GM23338 (cell line): ENCODE measurements around the gene LEMD2. TPM values are rescaled to one million over a fixed set of nuclear protein-coding genes. Genes with fewer than 3 reads are reported as not detected.

Experiments
- ATAC-seq: fragments of 200-7000 bp; cut with Tn5 transposase; 3 replicates; pipeline ENCODE4 v1.9.1; 2020
- DNase-seq: peaks from one replicate; pipeline ENCODE4 v3.0.0-alpha.2; 2015; ENCODE audit warnings: low spot score
- H2AFZ ChIP-seq: fragments of 200-600 bp; sonication (generic); 2 replicates; pipeline ENCODE4 v1.8.0; 2016; ENCODE audit warnings: antibody characterized with exemption, mild to moderate bottlenecking, moderate library complexity
- H3F3A ChIP-seq: fragments of 200-600 bp; sonication (generic); replicated peaks from 2 replicates; pipeline ENCODE4 v1.8.0; 2017; ENCODE audit warnings: antibody characterized with exemption, mixed run types, low read depth
- H3K27ac ChIP-seq: fragments of 200-600 bp; sonication (generic); 2 replicates; pipeline ENCODE4 v1.6.1; 2016; ENCODE audit warnings: low read depth
- H3K27me3 ChIP-seq: fragments of 200-600 bp; sonication (generic); 2 replicates; pipeline ENCODE4 v1.8.0; 2016; ENCODE audit warnings: mild to moderate bottlenecking, mixed run types, moderate library complexity; ENCODE audit not compliant: insufficient read depth
- H3K36me3 ChIP-seq: fragments of 200-600 bp; sonication (generic); 2 replicates; pipeline ENCODE4 v1.8.0; 2016; ENCODE audit warnings: mild to moderate bottlenecking; ENCODE audit not compliant: insufficient read depth
- H3K4me1 ChIP-seq: fragments of 200-600 bp; sonication (generic); 2 replicates; pipeline ENCODE4 v1.8.0; 2016; ENCODE audit warnings: mild to moderate bottlenecking, moderate library complexity; ENCODE audit not compliant: insufficient read depth
- H3K4me2 ChIP-seq: fragments of 200-600 bp; sonication (generic); 2 replicates; pipeline ENCODE4 v1.7.1; 2017; ENCODE audit warnings: mixed run types
- H3K4me3 ChIP-seq: fragments of 200-600 bp; sonication (generic); 2 replicates; pipeline ENCODE4 v1.6.1; 2016; ENCODE audit warnings: mixed run types
- H3K79me2 ChIP-seq: fragments of 200-600 bp; sonication (generic); replicated peaks from 2 replicates; pipeline ENCODE4 v1.8.0; 2017; ENCODE audit warnings: mild to moderate bottlenecking; ENCODE audit not compliant: insufficient read depth
- H3K9me2 ChIP-seq: fragments of 200-600 bp; sonication (generic); 2 replicates; pipeline ENCODE4 v1.8.0; 2017; ENCODE audit not compliant: insufficient read depth
- H4K20me1 ChIP-seq: fragments of 200-600 bp; sonication (generic); replicated peaks from 2 replicates; pipeline ENCODE4 v1.8.0; 2017; ENCODE audit warnings: mild to moderate bottlenecking; ENCODE audit not compliant: insufficient read depth
- H3K27ac Mint-ChIP-seq: 2 replicates; pipeline ENCODE4 v1.8.0; 2020; ENCODE audit warnings: inconsistent platforms, mild to moderate bottlenecking, moderate library complexity, mixed read lengths
- H3K27me3 Mint-ChIP-seq: 3 replicates; pipeline ENCODE4 v1.8.0; 2022; ENCODE audit warnings: low read depth, mild to moderate bottlenecking, moderate library complexity, mixed read lengths, inconsistent platforms; ENCODE audit not compliant: insufficient read depth, poor library complexity
- H3K36me3 Mint-ChIP-seq: 3 replicates; pipeline ENCODE4 v1.8.0; 2021; ENCODE audit warnings: low read depth, mild to moderate bottlenecking, inconsistent platforms, moderate library complexity, mixed read lengths
- H3K4me1 Mint-ChIP-seq: 3 replicates; pipeline ENCODE4 v1.8.0; 2020; ENCODE audit warnings: mild to moderate bottlenecking, inconsistent platforms, mixed read lengths
- H3K4me3 Mint-ChIP-seq: 3 replicates; pipeline ENCODE4 v1.8.0; 2021; ENCODE audit warnings: moderate library complexity, mild to moderate bottlenecking, inconsistent platforms, mixed read lengths
- H3K9me3 Mint-ChIP-seq: 3 replicates; pipeline ENCODE4 v1.8.0; 2020; ENCODE audit warnings: moderate library complexity, mild to moderate bottlenecking, inconsistent platforms, mixed read lengths
- CREB1 ChIP-seq: fragments of 250-450 bp; sonication (Bioruptor Pico); IDR thresholded peaks from 2 replicates; pipeline ENCODE4 v1.5.0; 2020; ENCODE audit warnings: low read depth, mild to moderate bottlenecking, moderate library complexity
- CTCF ChIP-seq, 2 experiments: fragments of 200-600 bp in 1 of 2; sonication (generic) in 1 of 2; conservative IDR thresholded peaks; 2 replicates each; pipeline versions ENCODE4 v1.5.1 to v1.6.1; 2016 to 2017; ENCODE audit warnings: antibody characterized with exemption in 2 of 2, low read depth in 2 of 2, mild to moderate bottlenecking in 2 of 2, moderate library complexity in 1 of 2
- EZH2 ChIP-seq: fragments of 200-600 bp; sonication (generic); IDR thresholded peaks from one replicate; pipeline ENCODE4 v1.8.0; 2017; ENCODE audit warnings: antibody characterized with exemption, mild to moderate bottlenecking, low read depth; ENCODE audit not compliant: unreplicated experiment
- EZH2phosphoT487 ChIP-seq: fragments of 200-600 bp; sonication (generic); IDR thresholded peaks from one replicate; pipeline ENCODE4 v1.8.1; 2018; ENCODE audit warnings: antibody characterized with exemption; ENCODE audit not compliant: unreplicated experiment
- JUNB ChIP-seq: IDR thresholded peaks from one replicate; pipeline ENCODE4 v1.6.1; 2016; ENCODE audit warnings: antibody characterized with exemption; ENCODE audit not compliant: unreplicated experiment
- NANOG ChIP-seq: IDR thresholded peaks from 2 replicates; pipeline ENCODE4 v1.6.1; 2016; ENCODE audit warnings: antibody characterized with exemption, borderline replicate concordance
- POLR2AphosphoS5 ChIP-seq: IDR thresholded peaks from 2 replicates; pipeline ENCODE4 v1.6.1; 2016; ENCODE audit warnings: antibody characterized with exemption, low read depth
- REST ChIP-seq: IDR thresholded peaks from one replicate; pipeline ENCODE4 v1.6.1; 2018; ENCODE audit warnings: antibody characterized with exemption; ENCODE audit not compliant: unreplicated experiment
- STAT1 ChIP-seq: IDR thresholded peaks from one replicate; pipeline ENCODE4 v1.6.1; 2016; ENCODE audit warnings: antibody characterized with exemption; ENCODE audit not compliant: unreplicated experiment
- ZNF462 ChIP-seq: fragments of 250-450 bp; sonication (Bioruptor Pico); IDR thresholded peaks from 2 replicates; pipeline ENCODE4 v1.5.0; 2020; ENCODE audit warnings: mild to moderate bottlenecking, moderate library complexity
- polyA plus RNA-seq: library from polyadenylated mRNA; unstranded; fragments of >200 nt; fragmentation: Nextera tagmentation; extraction: Ambion mirVana; gene quantifications from 2 replicates; pipeline ENCODE4 v1.2.1, GENCODE V29; 2016
- total RNA-seq: library from RNA; depleted of rRNA; stranded (reverse); fragments of >200 nt; shearing (Covaris generic); gene quantifications from 2 replicates; pipeline ENCODE4 v1.2.3, GENCODE V29; 2014

The LEMD2 gene
- total and polyA plus RNA-seq, 2 experiments from 2014 or later, result 28.6 to 64.7 TPM

- H3K27ac ChIP-seq, result peak overlapping the region; percentile 76
- peaks cover 59% of the 10 kb centered on the region for H3K4me1 ChIP-seq
- no peak overlapping the region for H3K4me3 ChIP-seq
- peak overlapping the region; percentile 35; the same call in 1 of the 3 replicates for H3K4me3 Mint-ChIP-seq
- no peaks in the 10 kb centered on the region for H4K20me1 ChIP-seq
- peak overlapping the region; percentile 71 for H3K4me2 ChIP-seq
- H3K9me2 ChIP-seq, result no peaks in the 10 kb centered on the region
- no peaks in the 10 kb centered on the region for H3K36me3 Mint-ChIP-seq
- peaks cover 62% of the 10 kb centered on the region for H3K4me1 Mint-ChIP-seq
- no peak for DNase-seq
- H3K9me3 Mint-ChIP-seq, result no peaks in the 10 kb centered on the region
- no peak overlapping the region for H2AFZ ChIP-seq
- peak; percentile 12 for ATAC-seq
- H3F3A ChIP-seq, result peaks cover 19% of the 10 kb centered on the region; the same call in 1 of the 2 replicates
- peak overlapping the region; percentile 83; the same call in 1 of the 2 replicates for H3K27ac Mint-ChIP-seq
- H3K27me3 Mint-ChIP-seq, result peaks cover 10% of the 10 kb centered on the region
- H3K36me3 ChIP-seq, result no peaks in the 10 kb centered on the region
- H3K27me3 ChIP-seq, result no peaks in the 10 kb centered on the region
- no peaks in the 10 kb centered on the region for H3K79me2 ChIP-seq
- TF ChIP-seq REST (peak; percentile 36), POLR2AphosphoS5 (no peak)
These were observed 24.4 kb upstream of the LEMD2 start for GRCh38 chr6:33813246-33813904.

- Mint-ChIP-seq H3K9me3 (no peaks in the 10 kb centered on the region), H3K27ac (no peak overlapping the region), H3K4me3 (no peak overlapping the region; the same call in 2 of the 3 replicates), H3K4me1 (peaks cover 69% of the 10 kb centered on the region), H3K27me3 (peaks cover 8% of the 10 kb centered on the region), H3K36me3 (no peaks in the 10 kb centered on the region)
- peaks cover 66% of the 10 kb centered on the region for H3K4me1 ChIP-seq
- no peaks in the 10 kb centered on the region for H3K27me3 ChIP-seq
- peaks cover 19% of the 10 kb centered on the region; the same call in 1 of the 2 replicates for H3F3A ChIP-seq
- DNase-seq, result peak; percentile 95
- H4K20me1 ChIP-seq, result no peaks in the 10 kb centered on the region
- no peaks in the 10 kb centered on the region for H3K79me2 ChIP-seq
- peak; percentile 69 for ATAC-seq
- H3K27ac ChIP-seq, result 0 out of 2 replicates have a peak overlapping the region, but pooled peaks have one; percentile 52
- no peak overlapping the region; the same call in 1 of the 2 replicates for H3K4me3 ChIP-seq
- peak overlapping the region; percentile 71; the same call in 1 of the 2 replicates for H3K4me2 ChIP-seq
- H2AFZ ChIP-seq, result no peak overlapping the region
- no peaks in the 10 kb centered on the region for H3K36me3 ChIP-seq
- H3K9me2 ChIP-seq, result no peaks in the 10 kb centered on the region
- no peak for TF ChIP-seq CREB1 (CRISPR knock-in tag)
- TF ChIP-seq EZH2, result no peak
- TF ChIP-seq EZH2phosphoT487, result no peak
- no peak for TF ChIP-seq JUNB
- no peak for TF ChIP-seq STAT1
- TF ChIP-seq CTCF (conservative IDR thresholded peaks at IDR 0.05; ENCODE audit: low read depth in 2 of 2), result peak; percentile 13 to 35; a peak in 2 of 4 replicates
- no peak for TF ChIP-seq ZNF462
- no peak for TF ChIP-seq NANOG
These were observed 23.7 kb upstream of the LEMD2 start for GRCh38 chr6:33812669-33813068.
